Skeletal muscle satellite cell (primary cell): ENCODE results near the gene DAGLA.
"Not testable (repeated sequence)": the region's sequence is repeated elsewhere in the genome, so short reads cannot be mapped to it uniquely, and the experiment has no call there.

Source experiments
- H3K27me3 ChIP-seq: 2 replicates; pipeline ENCODE4 v1.7.0; 2013; ENCODE audit warnings: low read length; ENCODE audit not compliant: control insufficient read depth, insufficient read depth
- H3K36me3 ChIP-seq: 2 replicates; pipeline ENCODE4 v1.7.0; 2013; ENCODE audit warnings: mild to moderate bottlenecking, control low read depth, low read length; ENCODE audit not compliant: insufficient read depth
- H3K4me1 ChIP-seq: 2 replicates; pipeline ENCODE4 v1.7.0; 2013; ENCODE audit warnings: low read length; ENCODE audit not compliant: control insufficient read depth, insufficient read depth
- H3K4me2 ChIP-seq: 2 replicates; pipeline ENCODE4 v1.7.0; 2013; ENCODE audit warnings: mild to moderate bottlenecking, low read length
- H3K4me3 ChIP-seq: 2 replicates; pipeline ENCODE4 v1.7.0; 2013; ENCODE audit warnings: low read length
- H3K9ac ChIP-seq: 2 replicates; pipeline ENCODE4 v1.7.0; 2013; ENCODE audit warnings: mild to moderate bottlenecking, low read depth, low read length, moderate library complexity
- H3K9me3 ChIP-seq: replicated peaks from 2 replicates; pipeline ENCODE4 v1.7.0; 2013; ENCODE audit warnings: mild to moderate bottlenecking, control low read depth, low read length

DAGLA gene

GRCh38 chr11:61669417-61669816 is 10.8 kb upstream of the DAGLA start:
- peaks cover 52% of the 10 kb centered on the region for H3K27me3 ChIP-seq
- H3K9ac ChIP-seq = no peak overlapping the region
- no peaks in the 10 kb centered on the region for H3K36me3 ChIP-seq
- H3K4me1 ChIP-seq = no peaks in the 10 kb centered on the region
- no peak overlapping the region for H3K4me3 ChIP-seq
- no peak overlapping the region for H3K4me2 ChIP-seq
- H3K9me3 ChIP-seq = no peaks in the 10 kb centered on the region

GRCh38 chr11:61670626-61671025 is 9.6 kb upstream of the DAGLA start:
- H3K9me3 ChIP-seq = no peaks in the 10 kb centered on the region
- peaks cover 3% of the 10 kb centered on the region for H3K4me1 ChIP-seq
- no peak overlapping the region for H3K9ac ChIP-seq
- H3K4me2 ChIP-seq = no peak overlapping the region
- peaks cover 65% of the 10 kb centered on the region for H3K27me3 ChIP-seq
- no peak overlapping the region for H3K4me3 ChIP-seq
- no peaks in the 10 kb centered on the region for H3K36me3 ChIP-seq

- Histone ChIP-seq H3K4me2 (no peak overlapping the region), H3K9ac (no peak overlapping the region), H3K9me3 (no peaks in the 10 kb centered on the region), H3K36me3 (no peaks in the 10 kb centered on the region), H3K4me3 (no peak overlapping the region), H3K27me3 (peaks cover 70% of the 10 kb centered on the region), H3K4me1 (peaks cover 11% of the 10 kb centered on the region)
Observed at GRCh38 chr11:61671527-61671926, 8.7 kb upstream of the DAGLA start.

GRCh38 chr11:61673946-61674467 is 6.2 kb upstream of the DAGLA start:
- not testable (repeated sequence) for H3K9ac ChIP-seq, H3K4me2 ChIP-seq, H3K4me3 ChIP-seq, H3K9me3 ChIP-seq, H3K36me3 ChIP-seq
- Histone ChIP-seq H3K27me3 (peaks cover 58% of the 10 kb centered on the region), H3K4me1 (peaks cover 12% of the 10 kb centered on the region)

- Histone ChIP-seq H3K9ac (no peak overlapping the region), H3K36me3 (no peaks in the 10 kb centered on the region), H3K9me3 (no peaks in the 10 kb centered on the region), H3K4me1 (peaks cover 19% of the 10 kb centered on the region), H3K27me3 (peaks cover 44% of the 10 kb centered on the region), H3K4me3 (no peak overlapping the region), H3K4me2 (peak overlapping the region; percentile 38)
Observed at GRCh38 chr11:61675826-61676225, 4.4 kb upstream of the DAGLA start.

GRCh38 chr11:61679296-61679695 is 895 bp upstream of the DAGLA start:
- H3K4me1 ChIP-seq = peaks cover 50% of the 10 kb centered on the region
- H3K9ac ChIP-seq = no peak overlapping the region
- peaks cover 31% of the 10 kb centered on the region for H3K27me3 ChIP-seq
- no peaks in the 10 kb centered on the region for H3K36me3 ChIP-seq
- H3K9me3 ChIP-seq = no peaks in the 10 kb centered on the region
- H3K4me2 ChIP-seq = no peak overlapping the region
- H3K4me3 ChIP-seq = no peak overlapping the region

- Histone ChIP-seq H3K27me3 (peaks cover 17% of the 10 kb centered on the region), H3K4me2 (peak overlapping the region; percentile 95), H3K9ac (peak overlapping the region; percentile 65), H3K4me1 (peaks cover 52% of the 10 kb centered on the region), H3K4me3 (peak overlapping the region; percentile 83), H3K9me3 (no peaks in the 10 kb centered on the region), H3K36me3 (no peaks in the 10 kb centered on the region)
Observed at GRCh38 chr11:61680622-61681221, 531 bp downstream of the DAGLA start.

- Histone ChIP-seq H3K9ac (no peak overlapping the region), H3K4me3 (no peak overlapping the region), H3K4me1 (peaks cover 44% of the 10 kb centered on the region), H3K27me3 (peaks cover 4% of the 10 kb centered on the region), H3K36me3 (no peaks in the 10 kb centered on the region), H3K9me3 (no peaks in the 10 kb centered on the region), H3K4me2 (peak overlapping the region; percentile 53)
Observed at GRCh38 chr11:61682093-61682732, 2.0 kb downstream of the DAGLA start.

- Histone ChIP-seq H3K9ac (no peak overlapping the region), H3K4me3 (no peak overlapping the region), H3K36me3 (no peaks in the 10 kb centered on the region), H3K4me2 (peak overlapping the region; percentile 53), H3K4me1 (peaks cover 44% of the 10 kb centered on the region), H3K27me3 (peaks cover 4% of the 10 kb centered on the region), H3K9me3 (no peaks in the 10 kb centered on the region)
Observed at GRCh38 chr11:61682906-61683675, 2.9 kb downstream of the DAGLA start.

GRCh38 chr11:61683961-61684869 is 4.0 kb downstream of the DAGLA start:
- H3K27me3 ChIP-seq = no peaks in the 10 kb centered on the region
- H3K4me3 ChIP-seq = peak overlapping the region; percentile 0
- no peak overlapping the region for H3K9ac ChIP-seq
- H3K4me2 ChIP-seq = peak overlapping the region; percentile 66
- H3K4me1 ChIP-seq = peaks cover 55% of the 10 kb centered on the region
- H3K9me3 ChIP-seq = no peaks in the 10 kb centered on the region
- no peaks in the 10 kb centered on the region for H3K36me3 ChIP-seq
